ENCODE data around the gene PLAAT3. TPM values are rescaled to one million over a fixed set of nuclear protein-coding genes. Genes with fewer than 3 reads are reported as not detected.
"Not testable (repeated sequence)": the region's sequence is repeated elsewhere in the genome, so short reads cannot be mapped to it uniquely, and the experiment has no call there.

The PLAAT3 gene
- total RNA-seq, 1 donor from 2014 or later = 15.5 TPM

DNA sequence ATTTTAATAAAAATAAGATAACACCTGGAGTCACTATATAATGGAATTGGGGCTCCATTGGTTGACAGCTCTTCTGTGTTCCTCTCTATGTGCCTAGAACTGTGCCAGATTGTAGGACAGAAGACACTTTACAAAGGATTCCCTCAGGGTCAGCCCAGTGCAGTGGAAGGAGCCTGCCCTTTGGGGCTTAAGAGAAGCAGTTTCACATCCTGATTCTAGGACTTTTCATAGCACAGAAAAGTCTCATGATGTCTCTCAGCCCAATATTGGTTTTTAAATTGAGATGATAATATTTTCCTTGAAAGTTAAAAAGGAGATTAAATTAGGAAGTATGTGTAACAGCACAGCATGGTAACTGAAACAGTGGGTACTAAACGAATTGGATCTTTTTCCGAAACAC is 70.5 kb downstream of the PLAAT3 start:
- Histone ChIP-seq H2AFZ (ENCODE audit: low read depth, low read length) (no peak overlapping the region), H3K9me3 (ENCODE audit: insufficient read depth, low read depth, low read length) (no peaks in the 10 kb centered on the region), H3K9ac (ENCODE audit: low read length) (no peak overlapping the region), H3K27me3 (ENCODE audit: insufficient read depth, low read length) (no peaks in the 10 kb centered on the region), H3K4me3 (ENCODE audit: insufficient read depth, low read depth, low read length) (no peak overlapping the region), H3K27ac (ENCODE audit: low read depth, low read length) (no peak overlapping the region), H3K4me2 (ENCODE audit: low read length) (no peak overlapping the region), H3K4me1 (ENCODE audit: insufficient read depth, low read length) (no peaks in the 10 kb centered on the region), H3K36me3 (ENCODE audit: insufficient read depth, low read length) (no peaks in the 10 kb centered on the region), H3K79me2 (ENCODE audit: insufficient read depth, low read length) (no peaks in the 10 kb centered on the region), H4K20me1 (ENCODE audit: insufficient read depth, low read length) (no peaks in the 10 kb centered on the region)
- FAIRE-seq = no peak
- peaks cover 2% of the 10 kb centered on the region for H3K27me3 Mint-ChIP-seq (ENCODE audit: low read depth, unreplicated experiment)
- no peak overlapping the region for H3K4me3 Mint-ChIP-seq (ENCODE audit: unreplicated experiment)
- no peak for TF ChIP-seq CTCF (IDR thresholded peaks at IDR 0.05; ENCODE audit: insufficient read depth, low read depth, low read length)
- no peak for TF ChIP-seq EZH2 (IDR thresholded peaks at IDR 0.05; ENCODE audit: insufficient read depth, low read length)
- no peaks in the 10 kb centered on the region for H3K4me1 Mint-ChIP-seq (ENCODE audit: low read depth, unreplicated experiment)
- H3K9me3 Mint-ChIP-seq (ENCODE audit: unreplicated experiment) = peaks cover 2% of the 10 kb centered on the region
- no peak for DNase-seq (ENCODE audit: low read depth)
- H3K27ac Mint-ChIP-seq (ENCODE audit: unreplicated experiment) = no peak overlapping the region
- no peaks in the 10 kb centered on the region for H3K36me3 Mint-ChIP-seq (ENCODE audit: low read depth, unreplicated experiment)

- FAIRE-seq; H3K9ac ChIP-seq (ENCODE audit: low read length); H3K4me1 Mint-ChIP-seq (ENCODE audit: low read depth, unreplicated experiment); H3K79me2 ChIP-seq (ENCODE audit: insufficient read depth, low read length); H3K4me2 ChIP-seq (ENCODE audit: low read length); H3K27me3 Mint-ChIP-seq (ENCODE audit: low read depth, unreplicated experiment); H3K27ac ChIP-seq (ENCODE audit: low read depth, low read length); H3K27ac Mint-ChIP-seq (ENCODE audit: unreplicated experiment); H2AFZ ChIP-seq (ENCODE audit: low read depth, low read length); H3K9me3 ChIP-seq (ENCODE audit: insufficient read depth, low read depth, low read length); H3K36me3 ChIP-seq (ENCODE audit: insufficient read depth, low read length); H3K27me3 ChIP-seq (ENCODE audit: insufficient read depth, low read length); H3K4me3 ChIP-seq (ENCODE audit: insufficient read depth, low read depth, low read length); H3K4me3 Mint-ChIP-seq (ENCODE audit: unreplicated experiment); H3K9me3 Mint-ChIP-seq (ENCODE audit: unreplicated experiment); H4K20me1 ChIP-seq (ENCODE audit: insufficient read depth, low read length); H3K36me3 Mint-ChIP-seq (ENCODE audit: low read depth, unreplicated experiment); H3K4me1 ChIP-seq (ENCODE audit: insufficient read depth, low read length): not testable (repeated sequence)
- DNase-seq (ENCODE audit: low read depth) = peak; percentile 37
These were observed 71.7 kb downstream of the PLAAT3 start for GRCh38 chr11:63542506-63542905.

DNA sequence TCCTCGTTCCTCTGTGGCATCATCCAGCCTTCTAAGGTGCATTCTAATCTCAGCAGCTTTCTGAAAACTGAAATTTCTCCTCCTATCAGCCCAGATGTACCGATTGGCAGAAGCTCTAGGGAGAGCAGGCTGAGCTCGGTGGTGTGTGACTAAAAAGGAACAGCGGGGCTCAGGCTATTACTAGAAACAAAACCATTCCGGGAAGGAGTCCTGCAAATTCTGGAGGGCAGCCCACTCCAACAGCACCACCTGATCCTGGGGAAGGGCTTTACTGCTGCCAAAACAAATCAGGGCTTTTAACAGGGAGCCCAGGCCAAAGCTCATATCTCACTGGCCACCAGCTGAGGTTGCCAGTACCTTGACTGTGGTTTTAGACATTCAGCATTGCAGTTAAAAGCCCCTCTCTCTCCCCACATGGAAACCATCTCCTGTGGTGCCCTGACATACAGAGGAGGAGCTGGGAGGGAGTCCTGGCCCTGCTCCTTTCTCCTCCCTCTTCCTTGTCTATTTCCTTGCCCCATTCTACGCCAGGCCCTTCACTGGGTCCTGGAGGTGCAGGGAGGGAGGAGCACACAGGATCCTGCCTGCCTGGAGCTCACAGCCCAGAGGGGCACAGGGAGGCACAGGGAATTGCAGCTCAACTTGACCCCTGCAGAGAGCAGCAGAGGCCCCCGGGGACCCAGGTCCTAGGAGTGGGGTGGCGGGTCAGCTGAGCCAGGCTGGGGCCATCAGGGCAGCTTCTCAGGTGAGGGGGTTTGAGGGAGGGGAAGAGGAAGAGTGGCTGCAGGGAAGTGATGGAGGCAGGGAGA is 76.7 kb downstream of the PLAAT3 start:
- Histone ChIP-seq H3K9me3 (ENCODE audit: insufficient read depth, low read depth, low read length) (no peaks in the 10 kb centered on the region), H3K4me2 (ENCODE audit: low read length) (peak overlapping the region; percentile 80), H3K4me3 (ENCODE audit: insufficient read depth, low read depth, low read length) (peak overlapping the region; percentile 38), H2AFZ (ENCODE audit: low read depth, low read length) (peak overlapping the region; percentile 67), H3K79me2 (ENCODE audit: insufficient read depth, low read length) (no peaks in the 10 kb centered on the region), H3K36me3 (ENCODE audit: insufficient read depth, low read length) (no peaks in the 10 kb centered on the region), H3K9ac (ENCODE audit: low read length) (peak overlapping the region; percentile 32), H3K27me3 (ENCODE audit: insufficient read depth, low read length) (no peaks in the 10 kb centered on the region), H3K4me1 (ENCODE audit: insufficient read depth, low read length) (peaks cover 19% of the 10 kb centered on the region), H3K27ac (ENCODE audit: low read depth, low read length) (no peak overlapping the region), H4K20me1 (ENCODE audit: insufficient read depth, low read length) (no peaks in the 10 kb centered on the region)
- H3K4me3 Mint-ChIP-seq (ENCODE audit: unreplicated experiment) = no peak overlapping the region
- peaks cover 4% of the 10 kb centered on the region for H3K27me3 Mint-ChIP-seq (ENCODE audit: low read depth, unreplicated experiment)
- no peak for FAIRE-seq
- no peak overlapping the region for H3K27ac Mint-ChIP-seq (ENCODE audit: unreplicated experiment)
- TF ChIP-seq EZH2 (IDR thresholded peaks at IDR 0.05; ENCODE audit: insufficient read depth, low read length) (no peak), CTCF (IDR thresholded peaks at IDR 0.05; ENCODE audit: insufficient read depth, low read depth, low read length) (no peak)
- peaks cover 11% of the 10 kb centered on the region for H3K4me1 Mint-ChIP-seq (ENCODE audit: low read depth, unreplicated experiment)
- DNase-seq (ENCODE audit: low read depth) = peak; percentile 96
- no peaks in the 10 kb centered on the region for H3K36me3 Mint-ChIP-seq (ENCODE audit: low read depth, unreplicated experiment)
- H3K9me3 Mint-ChIP-seq (ENCODE audit: unreplicated experiment) = no peaks in the 10 kb centered on the region
